Measurements from ENCODE around the gene GIGYF2. TPM values are rescaled to one million over a fixed set of nuclear protein-coding genes. Genes with fewer than 3 reads are reported as not detected.
A peak's percentile ranks its signal among the peaks of the same experiment; 100 is the strongest.

The GIGYF2 gene
- total RNA-seq, 1 experiment from 2014 or later = 55.3 TPM

DNA sequence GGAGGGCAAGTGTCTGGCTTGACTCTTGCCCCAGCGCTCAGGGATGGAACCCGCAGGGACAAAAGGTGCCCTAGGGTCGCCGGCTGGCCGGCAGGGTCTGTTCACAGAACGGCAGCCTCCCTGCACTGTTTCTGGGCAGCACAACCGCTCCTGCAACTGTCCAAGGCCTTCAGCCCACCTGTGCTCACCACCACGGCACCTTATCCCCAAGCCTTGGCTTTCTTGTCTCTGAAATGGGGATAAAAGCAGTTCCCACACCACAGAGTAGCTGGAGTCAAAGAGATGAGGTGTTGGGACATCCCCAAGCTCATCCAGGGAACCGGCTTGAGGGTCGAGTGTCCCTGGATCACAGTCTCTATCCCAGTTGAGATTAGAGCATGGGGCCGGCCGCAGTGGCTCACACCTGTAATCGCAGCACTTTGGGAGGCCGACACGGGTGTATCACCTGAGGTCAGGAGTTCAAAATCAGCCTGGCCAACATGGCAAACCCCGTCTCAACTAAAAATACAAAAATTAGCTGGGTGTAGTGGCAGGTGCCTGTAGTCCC is 177.6 kb downstream of the GIGYF2 start:
- Histone ChIP-seq H3K4me2 (ENCODE audit: insufficient read depth, insufficient read length, low read length) (no peak overlapping the region), H3K27me3 (ENCODE audit: insufficient read depth, low read length) (peaks cover 8% of the 10 kb centered on the region; the same call in 1 of the 2 replicates), H4K5ac (ENCODE audit: insufficient read length, low read depth, low read length) (no peak overlapping the region), H3K23ac (ENCODE audit: insufficient read length, low read depth, low read length) (no peak overlapping the region), H3K27ac (ENCODE audit: insufficient read length, low read depth, low read length) (no peak overlapping the region), H3K23me2 (ENCODE audit: insufficient read length, low read depth, low read length, poor library complexity, severe bottlenecking) (peaks cover 7% of the 10 kb centered on the region), H3K9me3 (ENCODE audit: control insufficient read depth, low read depth, low read length) (no peaks in the 10 kb centered on the region), H3K9ac (ENCODE audit: extremely low read depth, insufficient read length, low read length) (no peak overlapping the region), H2BK12ac (ENCODE audit: insufficient read length, low read depth, low read length) (no peak overlapping the region), H2BK5ac (ENCODE audit: insufficient read length, low read length) (no peak overlapping the region), H2BK120ac (ENCODE audit: low read depth, low read length, poor library complexity, severe bottlenecking) (no peak overlapping the region), H3T11ph (ENCODE audit: low read length) (no peak overlapping the region), H3K79me2 (ENCODE audit: insufficient read depth, low read length) (no peaks in the 10 kb centered on the region), H3K18ac (ENCODE audit: insufficient read length, low read depth, low read length) (no peak overlapping the region), H4K8ac (replicated peaks; ENCODE audit: insufficient read length, low read depth, low read length) (no peak overlapping the region), H3K4me1 (ENCODE audit: insufficient read depth, low read length) (no peaks in the 10 kb centered on the region), H3K56ac (ENCODE audit: insufficient read length, low read depth, low read length) (no peak overlapping the region), H3K79me1 (ENCODE audit: insufficient read depth, low read depth, low read length, poor library complexity, severe bottlenecking) (no peaks in the 10 kb centered on the region), H2BK20ac (ENCODE audit: low read depth, low read length, poor library complexity, severe bottlenecking) (no peak overlapping the region), H3K14ac (ENCODE audit: insufficient read depth, low read length) (no peak overlapping the region), H2BK15ac (ENCODE audit: low read depth, low read length) (no peak overlapping the region), H4K91ac (ENCODE audit: insufficient read length, low read depth, low read length) (no peak overlapping the region), H2AFZ (ENCODE audit: low read length) (no peak overlapping the region), H4K20me1 (ENCODE audit: control insufficient read depth, insufficient read depth, insufficient read length) (no peaks in the 10 kb centered on the region), H3K4ac (ENCODE audit: low read depth, low read length) (no peak overlapping the region), H2AK5ac (ENCODE audit: insufficient read length, low read length) (no peak overlapping the region)
- H3K27me3 Mint-ChIP-seq (ENCODE audit: low read depth) = peaks cover 33% of the 10 kb centered on the region
- TF ChIP-seq CTCF (conservative IDR thresholded peaks at IDR 0.05) = no peak
- no peak for DNase-seq
- no peaks in the 10 kb centered on the region; a peak in 1 of 5 replicates for H3K9me3 Mint-ChIP-seq
- WGBS (ENCODE audit: extremely low coverage, insufficient read length, low lambda C conversion rate) = no CpG with 5 or more reads among the region's 16 CpGs
- H3K36me3 Mint-ChIP-seq (ENCODE audit: insufficient read depth in 1 of 3, low read depth in 3 of 3) = no peaks in the 10 kb centered on the region; a peak in 1 of 7 replicates
- no peak overlapping the region for H3K27ac Mint-ChIP-seq
- H3K4me1 Mint-ChIP-seq = peaks cover 0 to 5% of the 10 kb centered on the region in 2 experiments; a peak in 1 of 4 replicates
- peak overlapping the region in 1 of 2 experiments; percentile 75; a peak in 2 of 5 replicates for H3K4me3 Mint-ChIP-seq

All from H9 (cell line).